Mononuclear cell (primary cell): ENCODE results near the gene IMMP2L. TPM values are rescaled to one million over a fixed set of nuclear protein-coding genes. Genes with fewer than 3 reads are reported as not detected.
"Not testable (repeated sequence)": the region's sequence is repeated elsewhere in the genome, so short reads cannot be mapped to it uniquely, and the experiment has no call there.

ENCODE experiments used
- H3K27me3 ChIP-seq: 2 replicates; pipeline ENCODE4 v1.6.0; 2011; ENCODE audit warnings: low read length, control low read depth; ENCODE audit not compliant: insufficient read depth
- H3K4me1 ChIP-seq: 2 replicates; pipeline ENCODE4 v1.5.1; 2011; ENCODE audit warnings: mild to moderate bottlenecking, low read length, control low read depth; ENCODE audit not compliant: insufficient read depth
- H3K4me3 ChIP-seq: 2 replicates; pipeline ENCODE4 v1.5.1; 2011; ENCODE audit warnings: mild to moderate bottlenecking, low read length, moderate library complexity
- H3K9me3 ChIP-seq: 2 replicates; pipeline ENCODE4 v1.5.1; 2011; ENCODE audit warnings: low read depth, mild to moderate bottlenecking, control low read depth, low read length
- total RNA-seq: library from RNA; depleted of rRNA; stranded (reverse); fragments of >200 nt; gene quantifications from one replicate; pipeline ENCODE4 v1.2.3, GENCODE V29; 2012

IMMP2L gene
- total RNA-seq, 1 donor: 14.6 TPM

DNA sequence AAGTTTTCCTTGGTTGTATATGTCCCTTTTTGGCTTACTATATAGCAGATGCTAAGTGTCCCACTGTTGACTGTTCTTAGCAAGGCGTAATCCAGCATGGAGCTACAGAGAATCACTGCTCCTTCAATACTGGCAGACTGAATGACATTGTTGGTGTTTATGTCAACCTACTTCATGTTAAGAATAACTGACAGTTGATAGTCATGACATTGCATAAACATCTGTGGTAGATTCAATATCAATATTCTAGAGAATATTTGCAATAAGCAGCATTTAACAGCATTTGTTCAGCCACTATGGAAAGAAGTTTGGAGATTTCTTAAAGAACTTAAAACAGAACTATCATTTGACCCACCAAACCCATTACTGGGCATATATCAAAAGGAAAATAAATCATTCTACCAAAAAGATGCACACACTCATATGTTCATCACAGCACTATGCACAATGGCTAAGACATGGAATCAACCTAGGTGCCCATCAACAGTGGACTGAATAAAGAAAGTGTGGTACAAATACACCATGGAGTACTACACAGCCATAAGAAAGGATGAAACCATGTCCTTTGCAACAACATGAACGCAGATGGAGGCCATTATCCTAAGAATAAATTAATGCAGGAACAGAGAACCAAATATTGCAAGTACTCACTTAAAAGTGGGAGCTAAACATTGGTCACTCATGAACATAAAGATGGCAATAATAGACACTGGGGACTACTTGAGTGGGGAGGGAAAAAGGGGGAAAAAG lies 88.7 kb downstream of the IMMP2L start:
- Histone ChIP-seq H3K9me3 (no peaks in the 10 kb centered on the region), H3K4me1 (no peaks in the 10 kb centered on the region), H3K4me3 (no peak overlapping the region), H3K27me3 (no peaks in the 10 kb centered on the region)

DNA sequence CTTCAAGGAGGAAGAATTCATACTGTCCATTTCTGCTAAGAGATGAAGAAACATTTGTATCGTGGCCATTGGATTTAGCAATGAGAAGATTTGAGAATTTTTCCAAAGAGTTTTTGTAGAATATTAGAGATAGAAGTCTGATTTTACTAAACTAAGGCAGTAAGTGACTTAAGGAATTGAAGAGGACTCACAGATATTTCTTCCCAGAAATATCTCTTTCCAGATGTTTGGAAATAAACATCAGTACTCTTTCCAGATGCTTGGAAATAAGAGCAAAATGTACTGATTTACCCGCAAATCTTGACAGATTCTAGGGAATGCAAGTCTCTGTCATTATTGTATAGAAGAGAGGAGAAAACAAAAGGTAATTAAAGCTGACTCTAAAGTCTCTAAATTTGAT lies 91.3 kb downstream of the IMMP2L start:
- no peaks in the 10 kb centered on the region for H3K4me1 ChIP-seq
- H3K9me3 ChIP-seq: no peaks in the 10 kb centered on the region
- H3K4me3 ChIP-seq: no peak overlapping the region
- H3K27me3 ChIP-seq: no peaks in the 10 kb centered on the region

DNA sequence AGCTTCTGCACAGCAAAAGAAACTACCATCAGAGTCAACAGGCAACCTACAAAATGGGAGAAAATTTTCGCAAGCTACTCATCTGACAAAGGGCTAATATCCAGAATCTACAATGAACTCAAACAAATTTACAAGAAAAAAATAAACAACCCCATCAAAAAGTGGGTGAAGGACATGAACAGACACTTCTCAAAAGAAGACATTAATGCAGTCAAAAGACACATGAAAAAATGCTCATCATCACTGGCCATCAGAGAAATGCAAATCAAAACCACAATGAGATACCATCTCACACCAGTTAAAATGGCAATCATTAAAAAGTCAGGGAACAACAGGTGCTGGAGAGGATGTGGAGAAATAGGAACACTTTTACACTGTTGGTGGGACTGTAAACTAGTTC lies 92.4 kb downstream of the IMMP2L start:
- H3K4me3 ChIP-seq, H3K4me1 ChIP-seq, H3K9me3 ChIP-seq, H3K27me3 ChIP-seq: not testable (repeated sequence)

DNA sequence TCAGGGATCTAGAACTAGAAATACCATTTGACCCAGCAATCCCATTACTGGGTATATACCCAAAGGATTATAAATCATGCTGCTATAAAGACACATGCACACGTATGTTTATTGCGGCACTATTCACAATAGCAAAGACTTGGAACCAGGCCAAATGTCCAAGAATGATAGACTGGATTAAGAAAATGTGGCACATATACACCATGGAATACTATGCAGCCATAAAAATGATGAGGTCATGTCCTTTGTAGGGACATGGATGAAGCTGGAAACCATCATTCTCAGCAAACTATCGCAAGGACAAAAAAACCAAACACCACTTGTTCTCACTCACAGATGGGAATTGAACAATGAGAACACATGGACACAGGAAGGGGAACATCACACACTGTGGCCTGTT lies 96.5 kb downstream of the IMMP2L start:
- not testable (repeated sequence) for H3K4me3 ChIP-seq, H3K9me3 ChIP-seq, H3K4me1 ChIP-seq, H3K27me3 ChIP-seq

- H3K4me3 ChIP-seq: no peak overlapping the region
- H3K9me3 ChIP-seq: no peaks in the 10 kb centered on the region
- no peaks in the 10 kb centered on the region for H3K4me1 ChIP-seq
Observed at GRCh38 chr7:111460695-111461094, 101.6 kb downstream of the IMMP2L start.

DNA sequence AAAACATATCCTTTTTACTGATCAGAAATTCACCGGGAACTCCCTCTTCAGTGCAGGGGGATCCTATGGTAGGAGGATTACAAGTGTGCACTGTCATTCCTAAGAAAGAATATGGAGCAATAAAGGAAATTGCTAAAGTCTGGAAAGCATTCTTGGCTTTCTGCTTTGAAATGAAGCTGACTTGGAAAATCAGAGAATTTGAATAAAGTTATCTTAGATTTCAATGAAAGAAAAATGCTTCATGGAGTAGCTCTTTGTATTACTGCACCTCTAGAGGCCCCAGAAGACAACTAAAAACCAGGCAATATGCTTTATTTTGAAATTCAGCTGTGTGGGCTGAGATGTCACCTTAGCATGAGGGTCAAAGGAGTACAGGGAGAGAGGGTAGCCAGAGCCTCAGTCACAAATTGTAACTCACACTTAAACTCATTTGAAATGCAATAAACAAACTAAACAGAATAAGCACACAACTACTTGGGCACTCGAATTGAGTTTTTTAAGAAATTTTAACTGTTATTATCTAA lies 102.5 kb downstream of the IMMP2L start:
- no peaks in the 10 kb centered on the region for H3K27me3 ChIP-seq

More at GRCh38 chr7:111460695-111461094, 101.6 kb downstream of the IMMP2L start:
- no peaks in the 10 kb centered on the region for H3K27me3 ChIP-seq

DNA sequence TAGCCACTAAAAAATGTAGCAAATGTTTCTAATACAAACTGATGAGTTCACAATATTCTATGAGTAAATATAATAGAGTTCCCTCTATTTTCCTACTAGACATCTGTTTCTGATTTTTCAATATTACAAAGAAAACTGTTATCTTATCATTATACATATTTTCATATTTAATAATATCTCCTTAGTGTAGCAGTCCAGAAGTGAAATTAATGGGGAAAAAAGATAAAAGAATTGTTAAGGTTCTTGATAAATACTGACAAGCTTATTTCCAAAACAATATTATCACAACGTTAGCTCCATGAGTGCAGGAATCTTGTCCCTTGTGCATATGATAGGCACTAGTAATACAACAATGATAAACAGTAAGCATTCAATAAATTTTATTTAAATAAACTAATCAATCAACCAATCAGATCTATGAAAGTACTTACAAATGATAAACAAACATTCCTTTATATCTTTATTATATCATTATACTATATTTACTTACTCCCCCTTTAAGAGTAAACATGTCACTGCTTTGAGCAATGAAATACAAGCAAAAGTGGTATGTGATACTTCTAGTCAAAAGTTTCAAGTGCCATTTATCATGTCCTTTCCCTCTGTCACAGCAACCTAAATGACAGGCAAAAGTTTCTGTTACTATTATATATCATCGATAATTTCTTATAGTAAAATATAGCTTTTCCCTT lies 103.1 kb downstream of the IMMP2L start:
- no peaks in the 10 kb centered on the region for H3K9me3 ChIP-seq
- H3K4me1 ChIP-seq: no peaks in the 10 kb centered on the region
- no peak overlapping the region for H3K4me3 ChIP-seq
- H3K27me3 ChIP-seq: no peaks in the 10 kb centered on the region

More for the DNA sequence above, 102.5 kb downstream of the IMMP2L start:
- Histone ChIP-seq H3K9me3 (no peaks in the 10 kb centered on the region), H3K4me3 (no peak overlapping the region), H3K4me1 (no peaks in the 10 kb centered on the region)

DNA sequence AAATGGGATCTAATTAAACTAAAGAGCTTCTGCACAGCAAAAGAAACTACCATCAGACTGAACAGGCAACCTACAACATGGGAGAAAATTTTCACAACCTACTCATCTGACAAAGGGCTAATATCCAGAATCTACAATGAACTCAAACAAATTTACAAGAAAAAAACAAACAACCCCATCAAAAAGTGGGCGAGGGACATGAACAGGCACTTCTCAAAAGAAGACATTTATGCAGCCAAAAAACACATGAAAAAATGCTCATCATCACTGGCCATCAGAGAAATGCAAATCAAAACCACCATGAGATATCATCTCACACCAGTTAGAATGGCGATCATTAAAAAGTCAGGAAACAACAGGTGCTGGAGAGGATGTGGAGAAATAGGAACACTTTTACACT lies 111.6 kb downstream of the IMMP2L start:
- not testable (repeated sequence) for H3K4me3 ChIP-seq, H3K27me3 ChIP-seq, H3K4me1 ChIP-seq, H3K9me3 ChIP-seq

GRCh38 chr7:111447502-111447901 lies 114.8 kb downstream of the IMMP2L start:
- H3K9me3 ChIP-seq, H3K27me3 ChIP-seq, H3K4me3 ChIP-seq, H3K4me1 ChIP-seq: not testable (repeated sequence)

GRCh38 chr7:111439977-111440376 lies 122.3 kb downstream of the IMMP2L start:
- Histone ChIP-seq H3K27me3 (no peaks in the 10 kb centered on the region), H3K9me3 (no peaks in the 10 kb centered on the region), H3K4me3 (no peak overlapping the region), H3K4me1 (no peaks in the 10 kb centered on the region)

DNA sequence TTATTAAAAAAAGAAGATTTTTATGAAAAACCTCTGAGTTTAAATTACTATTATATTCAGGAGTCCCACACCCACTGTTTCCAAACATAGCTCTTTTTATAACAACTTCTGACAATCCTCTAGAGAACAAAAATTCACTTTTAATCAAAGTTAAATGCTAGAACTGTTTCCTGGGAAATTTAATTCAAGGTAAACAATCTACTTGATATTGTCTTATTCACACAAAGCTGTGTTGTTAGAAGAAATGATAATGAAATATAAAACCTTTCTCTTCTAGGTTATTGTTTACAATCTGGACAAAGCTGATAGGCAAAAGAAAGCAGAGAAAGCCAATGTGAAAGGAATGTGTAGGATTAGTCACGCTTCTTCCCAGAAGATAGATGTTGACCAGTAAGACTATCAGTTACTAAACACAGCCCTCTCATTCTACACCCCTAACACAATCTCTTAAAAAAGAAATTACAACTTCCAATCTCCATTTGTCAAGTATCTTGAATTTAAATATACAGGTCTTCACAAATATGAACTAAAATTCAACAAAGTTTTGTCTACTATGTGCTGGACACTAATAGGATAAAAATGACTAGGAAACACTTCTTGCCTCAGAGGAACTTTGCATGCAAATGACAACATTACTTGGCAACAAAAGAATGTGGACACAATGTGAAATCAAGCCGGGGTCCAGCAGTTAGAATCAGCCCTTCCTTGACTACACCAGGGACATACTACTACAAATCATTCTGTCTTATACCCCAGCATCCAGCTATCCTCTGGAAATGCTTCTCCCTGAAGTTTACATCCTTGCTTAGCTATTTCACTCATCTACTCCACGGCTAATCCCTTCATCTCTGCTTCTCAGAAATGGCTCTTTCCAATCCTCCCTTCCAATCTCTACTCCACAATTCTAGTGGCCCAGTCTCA lies 123.7 kb downstream of the IMMP2L start:
- Histone ChIP-seq H3K4me1 (no peaks in the 10 kb centered on the region), H3K27me3 (no peaks in the 10 kb centered on the region), H3K9me3 (peaks cover 4% of the 10 kb centered on the region), H3K4me3 (no peak overlapping the region)

- Histone ChIP-seq H3K4me3 (no peak overlapping the region), H3K4me1 (no peaks in the 10 kb centered on the region), H3K9me3 (peaks cover 11% of the 10 kb centered on the region), H3K27me3 (no peaks in the 10 kb centered on the region)
Observed at GRCh38 chr7:111437736-111438135, 124.6 kb downstream of the IMMP2L start.

DNA sequence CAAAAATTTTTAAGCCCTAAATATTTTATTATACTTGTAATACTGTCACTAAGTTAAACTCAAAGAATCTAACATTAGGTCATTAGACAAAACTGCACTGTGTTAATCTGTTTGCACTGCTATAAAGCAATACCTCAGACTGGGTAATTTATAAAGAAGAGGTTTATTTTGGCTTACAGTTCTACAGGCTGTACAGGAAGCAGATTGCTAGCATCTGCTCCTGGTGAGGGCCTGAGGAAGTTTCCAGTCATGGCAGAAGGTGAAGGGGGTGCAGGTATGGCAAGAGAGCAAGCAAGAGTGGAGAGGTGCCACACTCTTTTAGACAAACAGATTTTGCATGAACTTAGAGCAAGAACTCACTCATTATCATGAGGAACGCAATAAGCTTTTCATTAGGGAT lies 125.7 kb downstream of the IMMP2L start:
- H3K27me3 ChIP-seq: no peaks in the 10 kb centered on the region
- H3K9me3 ChIP-seq: peaks cover 11% of the 10 kb centered on the region
- H3K4me1 ChIP-seq: no peaks in the 10 kb centered on the region
- no peak overlapping the region for H3K4me3 ChIP-seq

- no peak overlapping the region for H3K4me3 ChIP-seq
- peaks cover 11% of the 10 kb centered on the region for H3K9me3 ChIP-seq
- H3K4me1 ChIP-seq: no peaks in the 10 kb centered on the region
- no peaks in the 10 kb centered on the region for H3K27me3 ChIP-seq
Observed at GRCh38 chr7:111433426-111433825, 128.9 kb downstream of the IMMP2L start.

- Histone ChIP-seq H3K4me1 (no peaks in the 10 kb centered on the region), H3K4me3 (no peak overlapping the region), H3K27me3 (no peaks in the 10 kb centered on the region), H3K9me3 (peaks cover 11% of the 10 kb centered on the region)
Observed at GRCh38 chr7:111429781-111430180, 132.5 kb downstream of the IMMP2L start.
